Measurements from ENCODE around the gene BHMT2. TPM values are rescaled to one million over a fixed set of nuclear protein-coding genes. Genes with fewer than 3 reads are reported as not detected.

BHMT2 gene
- total and polyA plus RNA-seq, 2 of the 13 experiments (the other 11 are each of a cell fraction or from before 2014, with no cell fraction given): 13.8 to 18.8 TPM

DNA sequence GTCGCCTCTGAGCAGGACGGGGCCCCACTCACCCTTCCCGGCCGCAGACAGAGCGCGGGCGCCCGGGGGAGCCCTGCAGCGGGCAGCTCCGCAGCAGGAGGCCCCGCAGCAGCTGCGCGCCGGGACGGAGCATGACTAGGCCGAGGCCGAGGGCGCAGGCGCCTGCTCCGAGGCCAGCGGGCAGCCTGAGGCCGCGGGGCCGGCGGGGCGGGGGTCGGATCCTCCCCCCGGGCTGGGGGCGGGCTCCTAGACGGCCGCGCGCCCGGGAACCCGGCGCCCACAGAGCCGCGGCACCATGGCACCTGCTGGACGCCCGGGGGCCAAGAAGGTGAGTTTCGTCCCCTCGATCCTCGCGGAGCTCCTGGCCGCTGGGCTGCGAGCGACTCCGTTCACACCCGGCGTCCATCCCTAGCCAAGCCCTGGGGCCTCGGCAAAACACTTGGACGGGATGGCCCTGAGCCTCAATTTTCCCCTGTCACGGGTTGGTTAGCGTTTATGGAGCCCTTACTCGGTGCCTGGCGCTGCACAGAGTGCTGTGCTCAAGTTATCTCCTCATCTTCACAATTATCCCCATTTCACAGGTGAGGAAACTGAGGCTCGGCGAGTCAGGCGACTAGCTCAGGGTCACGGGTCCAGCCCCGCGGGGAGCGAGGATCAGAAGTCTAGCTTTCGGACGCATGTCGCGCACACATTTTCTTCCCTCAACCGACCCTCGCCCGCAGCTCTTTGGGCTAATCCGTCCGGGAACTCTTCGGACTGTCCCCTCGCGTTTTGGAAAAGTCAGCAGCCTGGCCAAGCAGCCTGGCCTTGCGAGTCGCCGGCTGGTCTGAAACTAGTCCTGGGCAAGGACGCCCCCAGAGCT lies at the start of gene BHMT2, which contains the start of gene DMGDH (continued):
- TF ChIP-seq HNF4A (CRISPR knock-in tag; IDR thresholded peaks at IDR 0.05) (peak; percentile 20; the same call in 1 of the 2 replicates), RXRA (CRISPR knock-in tag; IDR thresholded peaks at IDR 0.05) (no peak; the same call in 1 of the 2 replicates), ZNF350 (CRISPR knock-in tag; IDR thresholded peaks at IDR 0.05; ENCODE audit: borderline replicate concordance, low read depth) (peak; percentile 56; the same call in 1 of the 2 replicates), TSC22D2 (CRISPR knock-in tag; IDR thresholded peaks at IDR 0.05; ENCODE audit: borderline replicate concordance) (no peak), RBFOX2 (IDR thresholded peaks at IDR 0.05; ENCODE audit: low read depth, low read length) (peak; percentile 73), YY1 (IDR thresholded peaks at IDR 0.05; ENCODE audit: insufficient read depth, insufficient replicate concordance, low read depth, low read length) (peak; percentile 25), ZNF670 (CRISPR knock-in tag; IDR thresholded peaks at IDR 0.05; ENCODE audit: borderline replicate concordance) (no peak), MEIS1 (CRISPR knock-in tag; IDR thresholded peaks at IDR 0.05; ENCODE audit: borderline replicate concordance) (peak; percentile 63; the same call in 1 of the 2 replicates), SP4 (CRISPR knock-in tag; IDR thresholded peaks at IDR 0.05) (0 out of 2 replicates have a peak, but pooled peaks have one; percentile 13), HIVEP1 (CRISPR knock-in tag; IDR thresholded peaks at IDR 0.05) (peak; percentile 61; the same call in 1 of the 2 replicates), HNRNPH1 (optimal IDR thresholded peaks at IDR 0.05; ENCODE audit: low read depth, low read length) (no peak), MTF2 (CRISPR knock-in tag; IDR thresholded peaks at IDR 0.05; ENCODE audit: borderline replicate concordance) (no peak), PHF8 (CRISPR knock-in tag; IDR thresholded peaks at IDR 0.05) (peak; percentile 78)
- TF ChIP-seq, protein P1, sequence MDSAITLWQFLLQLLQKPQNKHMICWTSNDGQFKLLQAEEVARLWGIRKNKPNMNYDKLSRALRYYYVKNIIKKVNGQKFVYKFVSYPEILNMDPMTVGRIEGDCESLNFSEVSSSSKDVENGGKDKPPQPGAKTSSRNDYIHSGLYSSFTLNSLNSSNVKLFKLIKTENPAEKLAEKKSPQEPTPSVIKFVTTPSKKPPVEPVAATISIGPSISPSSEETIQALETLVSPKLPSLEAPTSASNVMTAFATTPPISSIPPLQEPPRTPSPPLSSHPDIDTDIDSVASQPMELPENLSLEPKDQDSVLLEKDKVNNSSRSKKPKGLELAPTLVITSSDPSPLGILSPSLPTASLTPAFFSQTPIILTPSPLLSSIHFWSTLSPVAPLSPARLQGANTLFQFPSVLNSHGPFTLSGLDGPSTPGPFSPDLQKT (CRISPR knock-in tag; IDR thresholded peaks at IDR 0.05; ENCODE audit: borderline replicate concordance): no peak
- TF ChIP-seq, protein P2, sequence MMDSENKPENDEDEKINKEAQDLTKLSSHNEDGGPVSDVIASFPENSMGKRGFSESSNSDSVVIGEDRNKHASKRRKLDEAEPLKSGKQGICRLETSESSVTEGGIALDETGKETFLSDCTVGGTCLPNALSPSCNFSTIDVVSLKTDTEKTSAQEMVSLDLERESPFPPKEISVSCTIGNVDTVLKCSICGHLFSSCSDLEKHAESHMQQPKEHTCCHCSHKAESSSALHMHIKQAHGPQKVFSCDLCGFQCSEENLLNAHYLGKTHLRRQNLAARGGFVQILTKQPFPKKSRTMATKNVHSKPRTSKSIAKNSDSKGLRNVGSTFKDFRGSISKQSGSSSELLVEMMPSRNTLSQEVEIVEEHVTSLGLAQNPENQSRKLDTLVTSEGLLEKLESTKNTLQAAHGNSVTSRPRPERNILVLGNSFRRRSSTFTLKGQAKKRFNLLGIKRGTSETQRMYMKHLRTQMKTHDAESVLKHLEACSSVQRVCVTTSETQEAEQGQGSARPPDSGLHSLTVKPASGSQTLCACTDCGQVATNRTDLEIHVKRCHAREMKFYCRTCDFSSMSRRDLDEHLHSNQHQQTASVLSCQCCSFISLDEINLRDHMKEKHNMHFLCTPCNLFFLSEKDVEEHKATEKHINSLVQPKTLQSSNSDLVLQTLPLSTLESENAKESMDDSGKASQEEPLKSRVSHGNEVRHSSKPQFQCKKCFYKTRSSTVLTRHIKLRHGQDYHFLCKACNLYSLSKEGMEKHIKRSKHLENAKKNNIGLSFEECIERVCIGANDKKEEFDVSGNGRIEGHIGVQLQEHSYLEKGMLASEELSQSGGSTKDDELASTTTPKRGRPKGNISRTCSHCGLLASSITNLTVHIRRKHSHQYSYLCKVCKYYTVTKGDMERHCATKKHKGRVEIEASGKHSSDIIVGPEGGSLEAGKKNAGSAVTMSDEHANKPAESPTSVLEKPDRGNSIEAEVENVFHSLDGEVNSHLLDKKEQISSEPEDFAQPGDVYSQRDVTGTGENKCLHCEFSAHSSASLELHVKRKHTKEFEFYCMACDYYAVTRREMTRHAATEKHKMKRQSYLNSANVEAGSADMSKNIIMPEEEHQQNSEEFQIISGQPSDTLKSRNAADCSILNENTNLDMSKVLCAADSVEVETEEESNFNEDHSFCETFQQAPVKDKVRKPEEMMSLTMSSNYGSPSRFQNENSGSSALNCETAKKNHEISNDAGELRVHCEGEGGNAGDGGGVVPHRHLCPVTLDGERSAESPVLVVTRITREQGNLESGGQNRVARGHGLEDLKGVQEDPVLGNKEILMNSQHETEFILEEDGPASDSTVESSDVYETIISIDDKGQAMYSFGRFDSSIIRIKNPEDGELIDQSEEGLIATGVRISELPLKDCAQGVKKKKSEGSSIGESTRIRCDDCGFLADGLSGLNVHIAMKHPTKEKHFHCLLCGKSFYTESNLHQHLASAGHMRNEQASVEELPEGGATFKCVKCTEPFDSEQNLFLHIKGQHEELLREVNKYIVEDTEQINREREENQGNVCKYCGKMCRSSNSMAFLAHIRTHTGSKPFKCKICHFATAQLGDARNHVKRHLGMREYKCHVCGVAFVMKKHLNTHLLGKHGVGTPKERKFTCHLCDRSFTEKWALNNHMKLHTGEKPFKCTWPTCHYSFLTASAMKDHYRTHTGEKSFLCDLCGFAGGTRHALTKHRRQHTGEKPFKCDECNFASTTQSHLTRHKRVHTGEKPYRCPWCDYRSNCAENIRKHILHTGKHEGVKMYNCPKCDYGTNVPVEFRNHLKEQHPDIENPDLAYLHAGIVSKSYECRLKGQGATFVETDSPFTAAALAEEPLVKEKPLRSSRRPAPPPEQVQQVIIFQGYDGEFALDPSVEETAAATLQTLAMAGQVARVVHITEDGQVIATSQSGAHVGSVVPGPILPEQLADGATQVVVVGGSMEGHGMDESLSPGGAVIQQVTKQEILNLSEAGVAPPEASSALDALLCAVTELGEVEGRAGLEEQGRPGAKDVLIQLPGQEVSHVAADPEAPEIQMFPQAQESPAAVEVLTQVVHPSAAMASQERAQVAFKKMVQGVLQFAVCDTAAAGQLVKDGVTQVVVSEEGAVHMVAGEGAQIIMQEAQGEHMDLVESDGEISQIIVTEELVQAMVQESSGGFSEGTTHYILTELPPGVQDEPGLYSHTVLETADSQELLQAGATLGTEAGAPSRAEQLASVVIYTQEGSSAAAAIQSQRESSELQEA (CRISPR knock-in tag; IDR thresholded peaks at IDR 0.05; ENCODE audit: not compliant biosample characterization): peak; percentile 25
